ENCODE results near the gene RABGAP1L.

RABGAP1L gene

GRCh38 chr1:174428033-174428432, 268.7 kb downstream of the RABGAP1L start:
- no peak for DNase-seq (ENCODE audit: low spot score)
- no peak overlapping the region for H2BK12ac ChIP-seq (ENCODE audit: low read length)
- WGBS, 2 donors (ENCODE audit: extremely low coverage in 2 of 2, insufficient read length in 2 of 2, insufficient replicate concordance in 1 of 2): no CpG with 5 or more reads among the region's 3 CpGs
- H3K4me2 ChIP-seq (ENCODE audit: insufficient read depth, low read length, poor library complexity, severe bottlenecking): no peak overlapping the region
- no peak overlapping the region for H2BK120ac ChIP-seq (ENCODE audit: low read depth, low read length)
- no peak overlapping the region for H4K91ac ChIP-seq (ENCODE audit: low read depth, low read length, poor library complexity)
- no peaks in the 10 kb centered on the region for H3K27me3 ChIP-seq (ENCODE audit: control insufficient read depth in 3 of 3, insufficient read depth in 3 of 3, low read depth in 1 of 3, low read length in 3 of 3)
- H2AK5ac ChIP-seq (ENCODE audit: low read depth, low read length): no peak overlapping the region
- H3K36me3 ChIP-seq (replicated peaks in 1 of 2; ENCODE audit: control insufficient read depth in 2 of 2, insufficient read depth in 2 of 2, low read length in 2 of 2): no peaks in the 10 kb centered on the region
- H3K9ac ChIP-seq (ENCODE audit: low read depth, low read length, poor library complexity): no peak overlapping the region
- H2AFZ ChIP-seq (ENCODE audit: low read length): no peak overlapping the region
- no peak overlapping the region for H3K27ac ChIP-seq (replicated peaks; ENCODE audit: low read length)
- H3K18ac ChIP-seq (ENCODE audit: low read length): no peak overlapping the region
- no peak overlapping the region for H4K8ac ChIP-seq (ENCODE audit: low read depth, low read length)
- no peak overlapping the region for H3K23ac ChIP-seq (ENCODE audit: low read depth, low read length, poor library complexity)
- H3K4ac ChIP-seq (ENCODE audit: low read length): no peak overlapping the region
- no peak overlapping the region for H2BK5ac ChIP-seq (ENCODE audit: low read length)
- H3K14ac ChIP-seq (ENCODE audit: low read length): no peak overlapping the region
- H3K9me3 ChIP-seq (replicated peaks in 1 of 2; ENCODE audit: control insufficient read depth in 2 of 2, insufficient read depth in 1 of 2, low read depth in 1 of 2, low read length in 2 of 2): no peaks in the 10 kb centered on the region
- H2BK15ac ChIP-seq (ENCODE audit: low read length): no peak overlapping the region
- no peaks in the 10 kb centered on the region for H3K79me1 ChIP-seq (ENCODE audit: low read depth, low read length)
- H3K4me1 ChIP-seq (ENCODE audit: control insufficient read depth in 2 of 2, insufficient read depth in 1 of 2, low read depth in 1 of 2, low read length in 2 of 2): no peaks in the 10 kb centered on the region
- H3K4me3 ChIP-seq (ENCODE audit: low read length in 2 of 2): no peak overlapping the region

DNA sequence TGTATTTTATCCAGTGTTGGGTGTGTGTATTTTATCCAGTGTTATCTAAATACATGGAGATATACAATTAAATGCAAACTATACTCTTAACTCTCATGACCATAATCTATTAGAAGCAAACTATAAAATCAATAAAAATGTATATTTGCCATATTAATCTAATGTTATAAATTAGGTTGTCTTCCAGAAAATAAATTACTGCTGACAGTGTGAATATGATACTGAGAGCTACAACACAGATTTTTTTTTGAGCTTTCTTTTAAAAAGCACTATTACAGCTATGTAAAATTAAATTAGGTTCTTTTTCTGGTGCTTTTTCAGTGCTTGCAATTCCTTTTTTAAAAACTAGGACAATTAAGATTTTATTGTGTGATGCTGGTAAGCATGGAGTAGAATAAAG, 269.4 kb downstream of the RABGAP1L start:
- no peak overlapping the region for H3K9ac ChIP-seq (ENCODE audit: low read depth, low read length, poor library complexity)
- no peak overlapping the region for H2AK5ac ChIP-seq (ENCODE audit: low read depth, low read length)
- no peaks in the 10 kb centered on the region for H3K27me3 ChIP-seq (ENCODE audit: control insufficient read depth in 3 of 3, insufficient read depth in 3 of 3, low read depth in 1 of 3, low read length in 3 of 3)
- H2BK15ac ChIP-seq (ENCODE audit: low read length): no peak overlapping the region
- no peak overlapping the region for H2BK5ac ChIP-seq (ENCODE audit: low read length)
- no peak overlapping the region for H2BK120ac ChIP-seq (ENCODE audit: low read depth, low read length)
- no peaks in the 10 kb centered on the region for H3K4me1 ChIP-seq (ENCODE audit: control insufficient read depth in 2 of 2, insufficient read depth in 1 of 2, low read depth in 1 of 2, low read length in 2 of 2)
- H3K4me3 ChIP-seq (ENCODE audit: low read length in 2 of 2): no peak overlapping the region
- H3K36me3 ChIP-seq (replicated peaks in 1 of 2; ENCODE audit: control insufficient read depth in 2 of 2, insufficient read depth in 2 of 2, low read length in 2 of 2): no peaks in the 10 kb centered on the region
- H4K91ac ChIP-seq (ENCODE audit: low read depth, low read length, poor library complexity): no peak overlapping the region
- DNase-seq (ENCODE audit: low spot score): no peak
- no peak overlapping the region for H3K14ac ChIP-seq (ENCODE audit: low read length)
- no peak overlapping the region for H4K8ac ChIP-seq (ENCODE audit: low read depth, low read length)
- H3K18ac ChIP-seq (ENCODE audit: low read length): no peak overlapping the region
- H3K4ac ChIP-seq (ENCODE audit: low read length): no peak overlapping the region
- no peak overlapping the region for H2AFZ ChIP-seq (ENCODE audit: low read length)
- H3K27ac ChIP-seq (replicated peaks; ENCODE audit: low read length): no peak overlapping the region
- no peak overlapping the region for H3K4me2 ChIP-seq (ENCODE audit: insufficient read depth, low read length, poor library complexity, severe bottlenecking)
- no peak overlapping the region for H2BK12ac ChIP-seq (ENCODE audit: low read length)
- H3K79me1 ChIP-seq (ENCODE audit: low read depth, low read length): no peaks in the 10 kb centered on the region
- H3K23ac ChIP-seq (ENCODE audit: low read depth, low read length, poor library complexity): no peak overlapping the region
- H3K9me3 ChIP-seq (replicated peaks in 1 of 2; ENCODE audit: control insufficient read depth in 2 of 2, insufficient read depth in 1 of 2, low read depth in 1 of 2, low read length in 2 of 2): no peaks in the 10 kb centered on the region

DNA sequence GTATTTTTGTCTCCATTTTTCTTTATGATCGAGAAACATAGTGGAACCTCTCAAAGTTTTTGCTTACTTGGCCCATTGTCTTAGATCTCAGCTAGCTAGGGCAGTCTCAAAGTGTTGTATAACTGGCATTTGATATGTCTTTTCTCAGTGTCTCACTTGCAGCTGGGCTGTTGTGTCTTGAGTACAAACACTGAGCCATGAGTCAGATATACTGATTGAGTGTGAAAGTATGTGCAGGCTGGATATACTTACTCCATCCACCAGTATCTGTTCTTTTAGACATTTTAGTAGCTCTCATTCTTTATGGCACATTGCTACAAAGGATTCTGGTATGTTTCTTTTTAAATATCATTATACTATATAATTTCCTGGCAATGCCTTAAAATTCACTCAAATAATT, 274.1 kb downstream of the RABGAP1L start:
- H2BK12ac ChIP-seq (ENCODE audit: low read length): no peak overlapping the region
- no peaks in the 10 kb centered on the region for H3K36me3 ChIP-seq (replicated peaks in 1 of 2; ENCODE audit: control insufficient read depth in 2 of 2, insufficient read depth in 2 of 2, low read length in 2 of 2)
- no peak overlapping the region for H3K4ac ChIP-seq (ENCODE audit: low read length)
- H3K27ac ChIP-seq (replicated peaks; ENCODE audit: low read length): no peak overlapping the region
- no peak overlapping the region for H2BK15ac ChIP-seq (ENCODE audit: low read length)
- no peaks in the 10 kb centered on the region for H3K9me3 ChIP-seq (replicated peaks in 1 of 2; ENCODE audit: control insufficient read depth in 2 of 2, insufficient read depth in 1 of 2, low read depth in 1 of 2, low read length in 2 of 2)
- no peak overlapping the region for H2BK5ac ChIP-seq (ENCODE audit: low read length)
- no peak overlapping the region for H4K91ac ChIP-seq (ENCODE audit: low read depth, low read length, poor library complexity)
- no peak overlapping the region for H3K4me3 ChIP-seq (ENCODE audit: low read length in 2 of 2)
- no peaks in the 10 kb centered on the region for H3K79me1 ChIP-seq (ENCODE audit: low read depth, low read length)
- H2BK120ac ChIP-seq (ENCODE audit: low read depth, low read length): no peak overlapping the region
- H3K14ac ChIP-seq (ENCODE audit: low read length): no peak overlapping the region
- no peak overlapping the region for H3K18ac ChIP-seq (ENCODE audit: low read length)
- no peak overlapping the region for H3K9ac ChIP-seq (ENCODE audit: low read depth, low read length, poor library complexity)
- no peak overlapping the region for H2AFZ ChIP-seq (ENCODE audit: low read length)
- H3K4me2 ChIP-seq (ENCODE audit: insufficient read depth, low read length, poor library complexity, severe bottlenecking): no peak overlapping the region
- no peaks in the 10 kb centered on the region for H3K4me1 ChIP-seq (ENCODE audit: control insufficient read depth in 2 of 2, insufficient read depth in 1 of 2, low read depth in 1 of 2, low read length in 2 of 2)
- no peak for DNase-seq (ENCODE audit: low spot score)
- no peak overlapping the region for H2AK5ac ChIP-seq (ENCODE audit: low read depth, low read length)
- H3K23ac ChIP-seq (ENCODE audit: low read depth, low read length, poor library complexity): no peak overlapping the region
- H4K8ac ChIP-seq (ENCODE audit: low read depth, low read length): no peak overlapping the region
- H3K27me3 ChIP-seq (ENCODE audit: control insufficient read depth in 3 of 3, insufficient read depth in 3 of 3, low read depth in 1 of 3, low read length in 3 of 3): no peaks in the 10 kb centered on the region
- WGBS, 2 donors (ENCODE audit: extremely low coverage in 2 of 2, insufficient read length in 2 of 2, insufficient replicate concordance in 1 of 2): no CpG with 5 or more reads among the region's 1 CpG

- Histone ChIP-seq H2AFZ (ENCODE audit: low read length) (no peak overlapping the region), H3K14ac (ENCODE audit: low read length) (no peak overlapping the region), H2BK120ac (ENCODE audit: low read depth, low read length) (no peak overlapping the region), H3K4me3 (ENCODE audit: low read length in 2 of 2) (no peak overlapping the region), H3K36me3 (replicated peaks in 1 of 2; ENCODE audit: control insufficient read depth in 2 of 2, insufficient read depth in 2 of 2, low read length in 2 of 2) (no peaks in the 10 kb centered on the region), H3K9ac (ENCODE audit: low read depth, low read length, poor library complexity) (no peak overlapping the region), H4K91ac (ENCODE audit: low read depth, low read length, poor library complexity) (no peak overlapping the region), H2BK15ac (ENCODE audit: low read length) (no peak overlapping the region), H3K23ac (ENCODE audit: low read depth, low read length, poor library complexity) (no peak overlapping the region), H2BK12ac (ENCODE audit: low read length) (no peak overlapping the region), H2BK5ac (ENCODE audit: low read length) (no peak overlapping the region), H3K4me2 (ENCODE audit: insufficient read depth, low read length, poor library complexity, severe bottlenecking) (no peak overlapping the region), H3K18ac (ENCODE audit: low read length) (no peak overlapping the region), H3K27me3 (ENCODE audit: control insufficient read depth in 3 of 3, insufficient read depth in 3 of 3, low read depth in 1 of 3, low read length in 3 of 3) (no peaks in the 10 kb centered on the region), H3K27ac (replicated peaks; ENCODE audit: low read length) (no peak overlapping the region), H4K8ac (ENCODE audit: low read depth, low read length) (no peak overlapping the region), H3K9me3 (replicated peaks in 1 of 2; ENCODE audit: control insufficient read depth in 2 of 2, insufficient read depth in 1 of 2, low read depth in 1 of 2, low read length in 2 of 2) (no peaks in the 10 kb centered on the region), H3K4me1 (ENCODE audit: control insufficient read depth in 2 of 2, insufficient read depth in 1 of 2, low read depth in 1 of 2, low read length in 2 of 2) (peaks cover 4 to 5% of the 10 kb centered on the region in 2 donors), H3K79me1 (ENCODE audit: low read depth, low read length) (no peaks in the 10 kb centered on the region), H3K4ac (ENCODE audit: low read length) (no peak overlapping the region), H2AK5ac (ENCODE audit: low read depth, low read length) (no peak overlapping the region)
- DNase-seq (ENCODE audit: low spot score): no peak
Observed at GRCh38 chr1:174445351-174445750, 286.0 kb downstream of the RABGAP1L start.

All from neuronal stem cell (in vitro differentiated cells).